Testis (tissue), 2 donors: ENCODE results near the gene ACACB.

Source experiments
- POLR2A ChIP-seq: fragments of 450-650 bp; IDR thresholded peaks from one replicate; pipeline ENCODE4 v1.6.1; 2017; ENCODE audit warnings: antibody characterized with exemption, mild to moderate bottlenecking, moderate library complexity
- TF ChIP-seq, protein P1 (sequence below), 3 experiments: fragments of 450-650 bp in 2 of 3; fragments of 200-600 bp in 1 of 3; sonication (generic) in 1 of 3; IDR thresholded peaks; one replicate each; pipeline ENCODE4 v1.5.1; 2016 to 2019; ENCODE audit warnings: antibody characterized with exemption in 3 of 3, mild to moderate bottlenecking in 2 of 3, moderate library complexity in 1 of 3

- TF ChIP-seq, protein P1, sequence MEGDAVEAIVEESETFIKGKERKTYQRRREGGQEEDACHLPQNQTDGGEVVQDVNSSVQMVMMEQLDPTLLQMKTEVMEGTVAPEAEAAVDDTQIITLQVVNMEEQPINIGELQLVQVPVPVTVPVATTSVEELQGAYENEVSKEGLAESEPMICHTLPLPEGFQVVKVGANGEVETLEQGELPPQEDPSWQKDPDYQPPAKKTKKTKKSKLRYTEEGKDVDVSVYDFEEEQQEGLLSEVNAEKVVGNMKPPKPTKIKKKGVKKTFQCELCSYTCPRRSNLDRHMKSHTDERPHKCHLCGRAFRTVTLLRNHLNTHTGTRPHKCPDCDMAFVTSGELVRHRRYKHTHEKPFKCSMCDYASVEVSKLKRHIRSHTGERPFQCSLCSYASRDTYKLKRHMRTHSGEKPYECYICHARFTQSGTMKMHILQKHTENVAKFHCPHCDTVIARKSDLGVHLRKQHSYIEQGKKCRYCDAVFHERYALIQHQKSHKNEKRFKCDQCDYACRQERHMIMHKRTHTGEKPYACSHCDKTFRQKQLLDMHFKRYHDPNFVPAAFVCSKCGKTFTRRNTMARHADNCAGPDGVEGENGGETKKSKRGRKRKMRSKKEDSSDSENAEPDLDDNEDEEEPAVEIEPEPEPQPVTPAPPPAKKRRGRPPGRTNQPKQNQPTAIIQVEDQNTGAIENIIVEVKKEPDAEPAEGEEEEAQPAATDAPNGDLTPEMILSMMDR (IDR thresholded peaks at IDR 0.05), result no peak
- no peak for TF ChIP-seq POLR2A
Measured at GRCh38 chr12:109209082-109209481, 92.7 kb downstream of the ACACB start.
